ENCODE measurements around the gene IFNGR1. TPM values are rescaled to one million over a fixed set of nuclear protein-coding genes. Genes with fewer than 3 reads are reported as not detected.
A peak's percentile ranks its signal among the peaks of the same experiment; 100 is the strongest.

The IFNGR1 gene
- total RNA-seq, 1 experiment from 2014 or later: 28.1 TPM

GRCh38 chr6:137247724-137248123 lies 28.5 kb upstream of the IFNGR1 start:
- Histone ChIP-seq H3K36me3 (no peaks in the 10 kb centered on the region), H3K9me3 (replicated peaks) (no peaks in the 10 kb centered on the region; the same call in 1 of the 2 replicates), H3K27me3 (no peaks in the 10 kb centered on the region), H3K4me3 (no peak overlapping the region), H3K4me1 (peaks cover under 1% of the 10 kb centered on the region; the same call in 1 of the 2 replicates), H3K27ac (no peak overlapping the region)
- DNase-seq: no peak

GRCh38 chr6:137246791-137247202 lies 27.6 kb upstream of the IFNGR1 start:
- peaks cover 8% of the 10 kb centered on the region; the same call in 1 of the 2 replicates for H3K4me1 ChIP-seq
- no peaks in the 10 kb centered on the region; the same call in 1 of the 2 replicates for H3K9me3 ChIP-seq (replicated peaks)
- no peak overlapping the region for H3K27ac ChIP-seq
- no peak for DNase-seq
- no peaks in the 10 kb centered on the region for H3K36me3 ChIP-seq
- no peak overlapping the region for H3K4me3 ChIP-seq
- H3K27me3 ChIP-seq: no peaks in the 10 kb centered on the region

GRCh38 chr6:137246164-137246563 lies 27.0 kb upstream of the IFNGR1 start:
- no peak for DNase-seq
- H3K4me1 ChIP-seq: peaks cover 10% of the 10 kb centered on the region; the same call in 1 of the 2 replicates
- H3K27me3 ChIP-seq: no peaks in the 10 kb centered on the region
- H3K27ac ChIP-seq: no peak overlapping the region
- no peak overlapping the region for H3K4me3 ChIP-seq
- no peaks in the 10 kb centered on the region for H3K36me3 ChIP-seq
- no peaks in the 10 kb centered on the region; the same call in 1 of the 2 replicates for H3K9me3 ChIP-seq (replicated peaks)

GRCh38 chr6:137241481-137242038 lies 22.4 kb upstream of the IFNGR1 start:
- no peaks in the 10 kb centered on the region for H3K36me3 ChIP-seq
- no peak overlapping the region for H3K4me3 ChIP-seq
- H3K4me1 ChIP-seq: peaks cover 19% of the 10 kb centered on the region; the same call in 1 of the 2 replicates
- no peaks in the 10 kb centered on the region for H3K27me3 ChIP-seq
- H3K9me3 ChIP-seq (replicated peaks): no peaks in the 10 kb centered on the region; the same call in 1 of the 2 replicates
- peak; percentile 38 to 58 for DNase-seq
- H3K27ac ChIP-seq: peak overlapping the region; percentile 30; the same call in 1 of the 2 replicates

- H3K36me3 ChIP-seq: no peaks in the 10 kb centered on the region
- H3K9me3 ChIP-seq (replicated peaks): no peaks in the 10 kb centered on the region; the same call in 1 of the 2 replicates
- DNase-seq: no peak
- H3K27me3 ChIP-seq: no peaks in the 10 kb centered on the region
- no peak overlapping the region for H3K4me3 ChIP-seq
- H3K27ac ChIP-seq: no peak overlapping the region
- H3K4me1 ChIP-seq: peaks cover 19% of the 10 kb centered on the region; the same call in 1 of the 2 replicates
These were observed 21.0 kb upstream of the IFNGR1 start for GRCh38 chr6:137240168-137240567.

GRCh38 chr6:137237413-137238170 lies 18.4 kb upstream of the IFNGR1 start:
- Histone ChIP-seq H3K4me1 (peaks cover 17% of the 10 kb centered on the region; the same call in 1 of the 2 replicates), H3K36me3 (no peaks in the 10 kb centered on the region), H3K9me3 (replicated peaks) (no peaks in the 10 kb centered on the region; the same call in 1 of the 2 replicates), H3K4me3 (no peak overlapping the region), H3K27ac (no peak overlapping the region; the same call in 1 of the 2 replicates), H3K27me3 (no peaks in the 10 kb centered on the region)
- DNase-seq: peak in 1 of 2 experiments; percentile 12

GRCh38 chr6:137236581-137237355 lies 17.6 kb upstream of the IFNGR1 start:
- Histone ChIP-seq H3K27me3 (no peaks in the 10 kb centered on the region), H3K36me3 (no peaks in the 10 kb centered on the region), H3K9me3 (replicated peaks) (no peaks in the 10 kb centered on the region; the same call in 1 of the 2 replicates), H3K4me3 (no peak overlapping the region), H3K27ac (no peak overlapping the region; the same call in 1 of the 2 replicates), H3K4me1 (peaks cover 11% of the 10 kb centered on the region; the same call in 1 of the 2 replicates)
- DNase-seq: no peak

- Histone ChIP-seq H3K27me3 (no peaks in the 10 kb centered on the region), H3K27ac (no peak overlapping the region), H3K36me3 (no peaks in the 10 kb centered on the region), H3K9me3 (replicated peaks) (no peaks in the 10 kb centered on the region; the same call in 1 of the 2 replicates), H3K4me1 (peaks cover 5% of the 10 kb centered on the region; the same call in 1 of the 2 replicates), H3K4me3 (no peak overlapping the region)
- DNase-seq: no peak
These were observed 16.5 kb upstream of the IFNGR1 start for GRCh38 chr6:137235686-137236085.

- DNase-seq: no peak
These were observed 15.0 kb upstream of the IFNGR1 start for GRCh38 chr6:137233911-137234863.

GRCh38 chr6:137231895-137232294 lies 12.7 kb upstream of the IFNGR1 start:
- Histone ChIP-seq H3K36me3 (no peaks in the 10 kb centered on the region), H3K4me3 (no peak overlapping the region)
- DNase-seq: no peak

More at GRCh38 chr6:137233911-137234863, 15.0 kb upstream of the IFNGR1 start:
- Histone ChIP-seq H3K4me3 (no peak overlapping the region), H3K27ac (no peak overlapping the region), H3K36me3 (no peaks in the 10 kb centered on the region), H3K4me1 (peaks cover 5% of the 10 kb centered on the region; the same call in 1 of the 2 replicates), H3K27me3 (no peaks in the 10 kb centered on the region), H3K9me3 (replicated peaks) (no peaks in the 10 kb centered on the region; the same call in 1 of the 2 replicates)

GRCh38 chr6:137230956-137231555 lies 11.9 kb upstream of the IFNGR1 start:
- H3K27me3 ChIP-seq: 0 out of 2 replicates have a peak, but pooled peaks cover 7% of the 10 kb centered on the region
- no peak for DNase-seq
- H3K4me1 ChIP-seq: no peaks in the 10 kb centered on the region
- H3K27ac ChIP-seq: no peak overlapping the region
- no peaks in the 10 kb centered on the region for H3K36me3 ChIP-seq
- no peak overlapping the region for H3K4me3 ChIP-seq
- H3K9me3 ChIP-seq (replicated peaks): no peaks in the 10 kb centered on the region

More at GRCh38 chr6:137231895-137232294, 12.7 kb upstream of the IFNGR1 start:
- no peaks in the 10 kb centered on the region; the same call in 1 of the 2 replicates for H3K4me1 ChIP-seq
- no peak overlapping the region for H3K27ac ChIP-seq
- 0 out of 2 replicates have a peak, but pooled peaks cover 3% of the 10 kb centered on the region for H3K27me3 ChIP-seq
- no peaks in the 10 kb centered on the region for H3K9me3 ChIP-seq (replicated peaks)

GRCh38 chr6:137230547-137230946 lies 11.4 kb upstream of the IFNGR1 start:
- Histone ChIP-seq H3K9me3 (replicated peaks) (no peaks in the 10 kb centered on the region), H3K36me3 (no peaks in the 10 kb centered on the region), H3K4me1 (no peaks in the 10 kb centered on the region), H3K4me3 (no peak overlapping the region), H3K27me3 (0 out of 2 replicates have a peak, but pooled peaks cover 7% of the 10 kb centered on the region), H3K27ac (no peak overlapping the region)
- no peak for DNase-seq

- Histone ChIP-seq H3K36me3 (no peaks in the 10 kb centered on the region), H3K27me3 (0 out of 2 replicates have a peak, but pooled peaks cover 7% of the 10 kb centered on the region), H3K4me3 (no peak overlapping the region), H3K9me3 (replicated peaks) (no peaks in the 10 kb centered on the region), H3K4me1 (no peaks in the 10 kb centered on the region), H3K27ac (no peak overlapping the region)
- no peak for DNase-seq
These were observed 10.0 kb upstream of the IFNGR1 start for GRCh38 chr6:137229075-137229759.

All from SJCRH30 (cell line).